Stimulated activated CD8-positive, alpha-beta memory T cell treated with anti-CD3 and anti-CD28 coated beads, Interleukin-4, amount 100 ng/mL, for 24 hours (primary cell): ENCODE measurements around the gene SARM1.
"Not testable (repeated sequence)": the region's sequence is repeated elsewhere in the genome, so short reads cannot be mapped to it uniquely, and the experiment has no call there.

ENCODE experiments used
- DNase-seq: peaks from one replicate; pipeline ENCODE4 v3.0.0-alpha.2; 2020; ENCODE audit warnings: low read depth

The SARM1 gene

GRCh38 chr17:28426081-28426519 lies 54.6 kb downstream of the SARM1 start:
- DNase-seq, result no peak

- DNase-seq, result no peak
These were observed 55.9 kb downstream of the SARM1 start for GRCh38 chr17:28427371-28427770.

DNA sequence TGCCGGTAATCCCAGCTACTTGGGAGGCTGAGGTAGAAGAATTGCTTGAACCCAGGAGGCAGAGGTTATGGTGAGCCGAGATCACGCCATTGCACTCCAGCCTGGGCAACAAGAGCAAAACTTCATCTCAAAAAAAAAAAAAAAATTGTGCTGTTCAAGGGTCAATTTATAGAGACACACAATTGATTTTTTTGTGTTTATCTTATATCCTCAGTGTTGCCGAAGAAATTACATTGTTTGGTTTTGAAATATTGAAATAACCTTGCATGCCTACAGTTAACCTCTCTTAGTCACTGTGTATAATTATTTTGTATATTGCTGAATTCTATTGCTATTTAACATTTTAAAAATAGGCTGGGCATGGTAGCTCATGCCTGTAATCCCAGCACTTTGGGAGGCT lies 56.5 kb downstream of the SARM1 start:
- DNase-seq, result not testable (repeated sequence)

DNA sequence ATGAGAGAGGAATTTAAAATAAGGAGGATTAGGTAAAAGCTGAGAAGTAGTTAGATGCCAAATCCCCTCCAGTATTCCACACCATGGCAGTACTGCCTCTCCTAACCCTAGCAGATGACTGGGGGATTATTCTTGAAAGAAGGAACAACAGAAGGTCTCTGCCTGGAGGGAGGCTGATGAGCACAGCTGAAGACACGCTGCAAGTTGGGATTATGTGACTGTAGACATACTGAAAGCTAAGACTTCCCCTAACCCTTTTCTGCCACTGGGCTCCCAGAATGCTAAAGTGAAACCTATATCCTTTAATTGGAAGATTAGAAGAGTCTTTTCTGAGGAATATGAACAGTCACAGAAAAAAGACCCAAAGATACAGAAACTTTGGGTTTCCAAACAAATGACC lies 62.2 kb downstream of the SARM1 start:
- no peak for DNase-seq

GRCh38 chr17:28434326-28434725 lies 62.8 kb downstream of the SARM1 start:
- DNase-seq, result not testable (repeated sequence)

DNA sequence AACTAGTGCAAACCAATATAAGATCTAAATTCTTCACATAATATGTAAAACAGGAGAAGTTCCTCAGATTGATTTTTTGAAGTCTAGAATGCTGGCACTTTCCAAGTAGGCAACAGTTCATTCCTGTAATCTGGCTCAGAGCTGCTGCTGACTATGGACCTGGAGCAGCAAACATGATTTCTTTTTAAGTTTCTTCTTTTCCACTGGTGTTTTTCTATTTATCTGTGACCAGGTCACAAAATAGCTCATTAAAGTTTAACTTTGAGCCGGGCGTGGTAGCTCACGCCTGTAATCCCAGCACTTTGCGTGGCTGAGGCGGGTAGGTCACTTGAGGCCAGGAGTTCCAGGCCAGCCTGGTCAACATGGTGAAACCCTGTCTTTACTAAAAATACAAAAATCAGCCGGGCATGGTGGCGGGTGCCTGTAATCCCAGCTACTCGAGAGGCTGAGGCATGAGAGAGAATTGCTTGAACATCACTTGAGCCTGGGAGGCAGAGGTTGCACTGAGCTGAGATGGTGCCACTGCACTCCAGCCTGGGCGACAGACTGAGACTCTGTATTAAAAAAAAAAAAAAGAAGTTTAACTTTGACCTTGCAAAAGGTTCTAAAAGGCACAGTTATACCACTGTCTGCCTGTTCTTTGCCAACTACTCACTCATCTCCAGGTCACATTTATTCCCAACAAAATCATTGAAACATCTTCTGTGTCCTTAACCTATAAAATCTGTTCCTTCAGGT lies 72.6 kb downstream of the SARM1 start:
- no peak for DNase-seq

- DNase-seq, result no peak
These were observed 75.4 kb downstream of the SARM1 start for GRCh38 chr17:28446716-28447395.

DNA sequence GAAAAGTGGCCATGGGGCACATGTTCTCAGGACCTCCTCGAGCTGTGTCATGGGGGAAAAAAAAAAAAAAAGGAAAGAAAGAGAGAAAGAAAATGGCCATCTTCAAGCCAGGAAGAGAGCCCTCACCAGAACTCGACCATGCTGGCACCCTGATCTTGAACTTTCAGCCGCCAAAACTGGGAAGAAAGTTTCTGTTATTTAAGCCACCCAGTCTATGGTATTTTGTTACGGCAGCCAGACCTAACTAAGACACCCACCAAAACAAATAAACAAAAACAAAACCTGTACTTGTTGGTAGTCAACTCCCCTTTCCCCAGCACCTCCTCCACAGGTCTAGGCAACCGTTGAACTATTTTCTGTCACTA lies 75.9 kb downstream of the SARM1 start:
- DNase-seq, result no peak

DNA sequence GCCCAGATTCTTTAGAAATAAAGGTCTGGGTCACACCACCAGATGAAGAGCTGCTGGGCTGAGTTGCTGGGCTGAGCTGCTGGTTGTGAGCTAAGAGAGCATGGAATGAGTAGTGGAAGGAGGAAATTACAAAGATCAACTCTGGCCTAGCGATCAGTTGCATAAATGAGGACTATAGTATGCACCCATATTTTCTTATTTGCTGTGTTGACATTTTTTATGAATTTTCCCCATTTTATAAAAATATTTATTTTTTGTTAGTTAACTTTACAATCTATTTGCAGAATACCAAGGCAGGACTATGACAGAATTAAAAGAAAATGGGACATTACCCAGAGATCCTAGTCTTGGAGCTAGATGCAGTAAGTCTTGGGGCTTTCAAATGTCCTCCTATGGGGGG lies 78.4 kb downstream of the SARM1 start:
- DNase-seq, result no peak
